ENCODE data around the gene MYZAP.

GRCh38 chr15:57606816-57607215 is 15.1 kb downstream of the MYZAP start:
- TF ChIP-seq, protein P1, sequence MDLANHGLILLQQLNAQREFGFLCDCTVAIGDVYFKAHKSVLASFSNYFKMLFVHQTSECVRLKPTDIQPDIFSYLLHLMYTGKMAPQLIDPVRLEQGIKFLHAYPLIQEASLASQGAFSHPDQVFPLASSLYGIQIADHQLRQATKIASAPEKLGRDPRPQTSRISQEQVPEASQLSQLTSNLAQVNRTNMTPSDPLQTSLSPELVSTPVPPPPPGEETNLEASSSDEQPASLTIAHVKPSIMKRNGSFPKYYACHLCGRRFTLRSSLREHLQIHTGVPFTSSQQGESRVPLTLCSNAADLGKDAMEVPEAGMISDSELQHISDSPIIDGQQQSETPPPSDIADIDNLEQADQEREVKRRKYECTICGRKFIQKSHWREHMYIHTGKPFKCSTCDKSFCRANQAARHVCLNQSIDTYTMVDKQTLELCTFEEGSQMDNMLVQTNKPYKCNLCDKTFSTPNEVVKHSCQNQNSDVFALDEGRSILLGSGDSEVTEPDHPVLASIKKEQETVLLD (IDR thresholded peaks at IDR 0.05): no peak
- TF ChIP-seq, protein P2, sequence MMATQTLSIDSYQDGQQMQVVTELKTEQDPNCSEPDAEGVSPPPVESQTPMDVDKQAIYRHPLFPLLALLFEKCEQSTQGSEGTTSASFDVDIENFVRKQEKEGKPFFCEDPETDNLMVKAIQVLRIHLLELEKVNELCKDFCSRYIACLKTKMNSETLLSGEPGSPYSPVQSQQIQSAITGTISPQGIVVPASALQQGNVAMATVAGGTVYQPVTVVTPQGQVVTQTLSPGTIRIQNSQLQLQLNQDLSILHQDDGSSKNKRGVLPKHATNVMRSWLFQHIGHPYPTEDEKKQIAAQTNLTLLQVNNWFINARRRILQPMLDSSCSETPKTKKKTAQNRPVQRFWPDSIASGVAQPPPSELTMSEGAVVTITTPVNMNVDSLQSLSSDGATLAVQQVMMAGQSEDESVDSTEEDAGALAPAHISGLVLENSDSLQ (IDR thresholded peaks at IDR 0.05): no peak
